Endodermal cell (in vitro differentiated cells): Measurements from ENCODE around the gene CKAP2L. TPM values are rescaled to one million over a fixed set of nuclear protein-coding genes. Genes with fewer than 3 reads are reported as not detected.
"Not testable (repeated sequence)": the region's sequence is repeated elsewhere in the genome, so short reads cannot be mapped to it uniquely, and the experiment has no call there.

Experiments used
- DNase-seq: peaks from one replicate; pipeline ENCODE4 v3.0.0-alpha.2; 2017
- H3K27ac ChIP-seq: 2 replicates; pipeline ENCODE4 v1.5.1; 2013; ENCODE audit warnings: mild to moderate bottlenecking, low read depth, low read length, moderate library complexity
- H3K27me3 ChIP-seq: 2 replicates; pipeline ENCODE4 v1.6.1; 2013; ENCODE audit warnings: mild to moderate bottlenecking, low read length, moderate library complexity; ENCODE audit not compliant: insufficient read depth, control insufficient read depth, poor library complexity, severe bottlenecking
- H3K36me3 ChIP-seq: 2 replicates; pipeline ENCODE4 v1.7.0; 2013; ENCODE audit warnings: mild to moderate bottlenecking, low read length, moderate library complexity; ENCODE audit not compliant: control insufficient read depth, insufficient read depth
- H3K4me1 ChIP-seq: one replicate; pipeline ENCODE4 v1.7.0; 2013; ENCODE audit warnings: low read length; ENCODE audit not compliant: control insufficient read depth, insufficient read depth
- H3K4me3 ChIP-seq: 2 replicates; pipeline ENCODE4 v1.5.1; 2013; ENCODE audit warnings: mild to moderate bottlenecking, low read length, moderate library complexity
- H3K9ac ChIP-seq: 2 replicates; pipeline ENCODE4 v1.6.1; 2013; ENCODE audit warnings: mild to moderate bottlenecking, low read length, moderate library complexity; ENCODE audit not compliant: poor library complexity, severe bottlenecking; ENCODE audit errors: extremely low read depth
- H3K9me3 ChIP-seq: 2 replicates; pipeline ENCODE4 v1.6.1; 2013; ENCODE audit warnings: mild to moderate bottlenecking, low read length, moderate library complexity; ENCODE audit not compliant: control insufficient read depth
- H3K27ac Mint-ChIP-seq: 2 replicates; pipeline ENCODE4 v1.8.0; 2020; ENCODE audit warnings: mixed read lengths
- H3K27me3 Mint-ChIP-seq: 2 replicates; pipeline ENCODE4 v1.8.0; 2021; ENCODE audit warnings: mild to moderate bottlenecking, mixed read lengths; ENCODE audit not compliant: insufficient read depth
- H3K36me3 Mint-ChIP-seq: 2 replicates; pipeline ENCODE4 v1.8.0; 2020; ENCODE audit warnings: low read depth, mixed read lengths
- H3K4me1 Mint-ChIP-seq: 2 replicates; pipeline ENCODE4 v1.8.0; 2020; ENCODE audit warnings: mixed read lengths
- H3K4me3 Mint-ChIP-seq: 2 replicates; pipeline ENCODE4 v1.8.0; 2020; ENCODE audit warnings: mild to moderate bottlenecking, moderate library complexity, mixed read lengths
- H3K9me3 Mint-ChIP-seq: 2 replicates; pipeline ENCODE4 v1.8.0; 2020; ENCODE audit warnings: mild to moderate bottlenecking, mixed read lengths
- WGBS, 2 experiments: methylation state at CpG; one replicate each; pipeline versions ENCODE4 v1.1.5 to v1.1.7; 2013; ENCODE audit warnings: missing lambda C conversion rate in 2 of 2, mixed read lengths in 1 of 2; ENCODE audit not compliant: insufficient coverage in 1 of 2, insufficient read length in 1 of 2; 5-methylcytosine and 5-hydroxymethylcytosine counted together
- total RNA-seq, 2 donors: library from RNA; stranded (reverse); fragmentation: NEBNext Ultra II Directional in 1 of 2; extraction: Animal tissue kit (Norgen Biotek cat#: 25700) in 1 of 2; gene quantifications; 2 replicates in 1 of 2; 3 replicates in 1 of 2; pipeline ENCODE4 v1.2.1, GENCODE V29; 2021
- TF ChIP-seq, protein P1 (sequence below): fragments of 200-600 bp; sonication (generic); conservative IDR thresholded peaks from 2 replicates; pipeline ENCODE4 v1.5.0; 2021; ENCODE audit warnings: antibody characterized with exemption, mild to moderate bottlenecking

The CKAP2L gene
- total RNA-seq, 2 donors from 2014 or later, result 20.1 to 30.3 TPM

DNA sequence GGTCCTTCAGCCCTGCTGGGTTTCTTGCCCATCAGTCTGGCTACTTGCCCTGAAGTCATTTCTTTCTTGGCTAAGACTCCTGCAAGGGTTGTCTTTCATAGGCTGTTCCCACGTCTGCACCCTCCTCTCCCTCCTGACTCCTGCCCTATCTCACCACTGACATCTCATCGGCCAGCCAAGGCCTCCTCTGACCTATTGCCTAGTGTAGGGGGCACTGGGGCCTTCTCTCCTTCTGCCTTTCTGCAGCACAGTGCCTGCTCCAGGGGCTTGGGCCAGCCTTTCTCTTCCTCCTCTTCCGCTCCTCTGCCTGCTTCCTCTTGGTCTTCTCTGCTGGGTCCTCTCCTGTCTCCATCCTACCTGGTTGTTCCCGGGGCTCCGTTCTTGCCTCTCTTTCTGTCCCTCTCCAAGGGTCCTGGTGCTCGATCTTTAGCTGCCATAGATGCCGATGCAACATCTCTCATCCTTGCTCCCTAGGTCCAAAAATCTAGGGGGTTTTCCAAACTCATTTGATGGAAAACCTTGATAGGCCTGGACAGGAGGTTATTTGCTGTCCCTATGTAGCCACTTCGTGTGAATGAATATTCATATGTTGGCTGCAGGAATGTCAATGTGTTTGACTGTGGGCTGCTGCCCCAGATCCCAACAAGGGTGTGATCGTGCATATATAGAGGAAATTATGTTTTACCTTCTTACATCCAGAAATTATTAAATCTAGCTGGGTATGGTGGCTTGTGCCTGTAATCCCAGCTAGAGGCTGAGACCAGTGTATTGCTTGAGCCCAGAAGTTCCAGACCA lies 53.3 kb downstream of the CKAP2L start:
- no peak overlapping the region for H3K9ac ChIP-seq
- no peaks in the 10 kb centered on the region for H3K9me3 ChIP-seq
- H3K4me1 ChIP-seq, result no peaks in the 10 kb centered on the region
- no peak overlapping the region for H3K27ac ChIP-seq
- WGBS, 2 experiments, result 90 to 92% methylated on average over 6 to 8 of the region's 9 CpGs
- Mint-ChIP-seq H3K4me1 (peaks cover 5% of the 10 kb centered on the region), H3K9me3 (no peaks in the 10 kb centered on the region), H3K27me3 (peaks cover 5% of the 10 kb centered on the region), H3K4me3 (no peak overlapping the region), H3K36me3 (no peaks in the 10 kb centered on the region), H3K27ac (no peak overlapping the region)
- TF ChIP-seq, protein P1, sequence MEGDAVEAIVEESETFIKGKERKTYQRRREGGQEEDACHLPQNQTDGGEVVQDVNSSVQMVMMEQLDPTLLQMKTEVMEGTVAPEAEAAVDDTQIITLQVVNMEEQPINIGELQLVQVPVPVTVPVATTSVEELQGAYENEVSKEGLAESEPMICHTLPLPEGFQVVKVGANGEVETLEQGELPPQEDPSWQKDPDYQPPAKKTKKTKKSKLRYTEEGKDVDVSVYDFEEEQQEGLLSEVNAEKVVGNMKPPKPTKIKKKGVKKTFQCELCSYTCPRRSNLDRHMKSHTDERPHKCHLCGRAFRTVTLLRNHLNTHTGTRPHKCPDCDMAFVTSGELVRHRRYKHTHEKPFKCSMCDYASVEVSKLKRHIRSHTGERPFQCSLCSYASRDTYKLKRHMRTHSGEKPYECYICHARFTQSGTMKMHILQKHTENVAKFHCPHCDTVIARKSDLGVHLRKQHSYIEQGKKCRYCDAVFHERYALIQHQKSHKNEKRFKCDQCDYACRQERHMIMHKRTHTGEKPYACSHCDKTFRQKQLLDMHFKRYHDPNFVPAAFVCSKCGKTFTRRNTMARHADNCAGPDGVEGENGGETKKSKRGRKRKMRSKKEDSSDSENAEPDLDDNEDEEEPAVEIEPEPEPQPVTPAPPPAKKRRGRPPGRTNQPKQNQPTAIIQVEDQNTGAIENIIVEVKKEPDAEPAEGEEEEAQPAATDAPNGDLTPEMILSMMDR, result no peak
- no peaks in the 10 kb centered on the region for H3K27me3 ChIP-seq
- H3K4me3 ChIP-seq, result no peak overlapping the region
- DNase-seq, result no peak
- H3K36me3 ChIP-seq, result no peaks in the 10 kb centered on the region

DNA sequence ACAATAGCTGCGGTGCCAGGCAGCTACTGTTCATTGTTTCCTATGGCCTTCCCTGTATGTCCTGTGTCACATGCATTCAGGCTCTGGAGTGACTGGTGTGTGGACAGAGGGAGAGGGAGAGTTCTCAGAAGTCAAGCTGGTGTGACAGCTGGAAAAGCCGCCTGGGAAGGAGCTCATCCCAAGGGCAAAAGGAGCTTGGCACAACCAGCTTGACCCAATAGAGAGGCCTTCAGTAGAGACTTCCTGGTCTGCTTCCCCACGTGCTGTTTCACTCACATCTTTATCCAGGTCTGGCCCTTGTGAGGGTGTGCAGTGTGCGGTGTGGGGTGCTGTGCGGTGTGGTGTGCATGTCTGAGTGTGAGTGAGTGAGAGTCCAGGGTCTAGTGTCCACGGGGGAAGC lies 54.7 kb downstream of the CKAP2L start:
- no peak overlapping the region for H3K27ac Mint-ChIP-seq
- TF ChIP-seq, protein P1, result no peak
- H3K9me3 Mint-ChIP-seq, result no peaks in the 10 kb centered on the region
- peaks cover 6% of the 10 kb centered on the region for H3K27me3 Mint-ChIP-seq
- H3K36me3 Mint-ChIP-seq, result no peaks in the 10 kb centered on the region
- WGBS, 2 experiments, result 90 to 93% methylated on average over 4 to 6 of the region's 6 CpGs
- Histone ChIP-seq H3K36me3 (no peaks in the 10 kb centered on the region), H3K9ac (no peak overlapping the region), H3K27me3 (no peaks in the 10 kb centered on the region), H3K9me3 (no peaks in the 10 kb centered on the region), H3K4me1 (no peaks in the 10 kb centered on the region), H3K27ac (no peak overlapping the region), H3K4me3 (no peak overlapping the region)
- no peak overlapping the region for H3K4me3 Mint-ChIP-seq
- peaks cover 8% of the 10 kb centered on the region for H3K4me1 Mint-ChIP-seq
- DNase-seq, result no peak

DNA sequence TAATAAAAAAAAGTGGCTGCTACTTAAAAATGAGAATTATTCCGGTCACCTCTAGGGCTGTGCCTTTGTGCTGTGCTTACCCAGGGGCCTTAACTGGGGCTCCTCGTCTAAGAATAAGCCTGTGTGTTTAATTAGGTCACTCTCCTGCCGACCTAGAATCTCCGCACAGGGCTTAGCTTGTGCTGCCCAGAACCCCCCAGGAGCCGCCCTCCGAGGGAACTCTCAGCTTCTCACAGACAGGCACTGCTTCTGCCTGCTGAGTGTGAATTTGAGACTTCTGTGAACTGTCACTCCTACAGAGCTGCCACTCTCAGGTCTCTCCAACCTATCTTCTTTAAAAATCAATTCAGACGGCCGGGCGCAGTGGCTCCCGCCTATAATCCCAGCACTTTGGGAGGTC lies 55.4 kb downstream of the CKAP2L start:
- no peaks in the 10 kb centered on the region for H3K9me3 ChIP-seq
- 80 to 86% methylated on average over 9 to 10 of the region's 10 CpGs for WGBS, 2 experiments
- H3K27ac ChIP-seq, result no peak overlapping the region
- no peaks in the 10 kb centered on the region for H3K27me3 ChIP-seq
- Mint-ChIP-seq H3K4me3 (no peak overlapping the region), H3K27ac (no peak overlapping the region), H3K27me3 (peaks cover 7% of the 10 kb centered on the region), H3K4me1 (peaks cover 8% of the 10 kb centered on the region), H3K36me3 (no peaks in the 10 kb centered on the region), H3K9me3 (no peaks in the 10 kb centered on the region)
- H3K4me1 ChIP-seq, result no peaks in the 10 kb centered on the region
- TF ChIP-seq, protein P1, result no peak
- no peak for DNase-seq
- H3K9ac ChIP-seq, result no peak overlapping the region
- no peaks in the 10 kb centered on the region for H3K36me3 ChIP-seq
- no peak overlapping the region for H3K4me3 ChIP-seq

DNA sequence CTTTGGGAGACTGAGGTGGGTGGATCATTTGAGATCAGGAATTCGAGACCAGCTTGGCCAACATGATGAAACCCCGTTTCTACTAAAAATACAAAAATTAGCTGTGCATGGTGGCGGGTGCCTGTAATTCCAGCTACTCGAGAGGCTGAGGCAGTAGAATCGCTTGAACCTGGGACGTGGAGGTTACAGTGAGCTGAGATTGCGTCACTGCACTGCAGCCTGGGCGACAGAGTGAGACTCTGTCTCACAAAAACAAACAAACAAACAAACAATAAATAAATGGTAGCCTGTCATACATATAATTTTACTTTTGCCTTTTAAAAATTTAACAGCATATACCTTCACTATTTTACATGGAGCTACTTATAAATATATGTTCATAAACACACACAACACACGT lies 57.5 kb downstream of the CKAP2L start:
- not testable (repeated sequence) for H3K36me3 Mint-ChIP-seq, H3K4me3 ChIP-seq, H3K36me3 ChIP-seq, H3K27me3 Mint-ChIP-seq, H3K4me1 ChIP-seq, H3K4me1 Mint-ChIP-seq, H3K9me3 ChIP-seq, H3K27ac Mint-ChIP-seq, H3K4me3 Mint-ChIP-seq, H3K9me3 Mint-ChIP-seq, H3K27ac ChIP-seq, DNase-seq, H3K27me3 ChIP-seq, H3K9ac ChIP-seq
- 92 to 95% methylated on average over 7 to 9 of the region's 9 CpGs for WGBS, 2 experiments
